22Rv1 (cell line): ENCODE data around the gene GAP43.

ENCODE experiments used
- H3K27ac ChIP-seq: fragments of 450-650 bp; 2 replicates; pipeline ENCODE4 v1.5.1; 2017
- ZFX ChIP-seq: fragments of 450-650 bp; IDR thresholded peaks from 2 replicates; pipeline ENCODE4 v1.6.1; 2017; ENCODE audit warnings: antibody characterized with exemption, borderline replicate concordance
- TF ChIP-seq, protein P1 (sequence below): fragments of 450-650 bp; IDR thresholded peaks from 2 replicates; pipeline ENCODE4 v1.5.1; 2017; ENCODE audit warnings: mild to moderate bottlenecking

GAP43 gene

DNA sequence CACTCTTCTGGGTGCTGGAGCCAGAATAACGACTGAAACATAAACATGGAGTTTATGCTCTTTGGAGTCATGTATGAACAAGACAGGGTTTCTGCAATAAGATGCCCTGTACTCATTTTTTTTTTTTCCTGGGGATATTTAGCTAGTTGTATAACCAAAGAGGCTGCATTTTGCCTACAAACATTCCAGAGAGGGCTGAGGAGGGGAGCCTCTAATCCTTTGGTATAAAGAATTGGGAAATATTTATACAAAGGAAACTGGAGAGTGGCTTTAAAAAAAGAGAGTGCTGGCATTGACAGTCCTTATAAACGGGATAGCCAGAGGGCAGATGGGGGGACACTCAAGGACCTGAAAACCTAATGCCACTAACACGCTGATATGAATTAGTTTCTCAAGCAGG is 32.4 kb upstream of the GAP43 start:
- no peak for TF ChIP-seq ZFX
- TF ChIP-seq, protein P1, sequence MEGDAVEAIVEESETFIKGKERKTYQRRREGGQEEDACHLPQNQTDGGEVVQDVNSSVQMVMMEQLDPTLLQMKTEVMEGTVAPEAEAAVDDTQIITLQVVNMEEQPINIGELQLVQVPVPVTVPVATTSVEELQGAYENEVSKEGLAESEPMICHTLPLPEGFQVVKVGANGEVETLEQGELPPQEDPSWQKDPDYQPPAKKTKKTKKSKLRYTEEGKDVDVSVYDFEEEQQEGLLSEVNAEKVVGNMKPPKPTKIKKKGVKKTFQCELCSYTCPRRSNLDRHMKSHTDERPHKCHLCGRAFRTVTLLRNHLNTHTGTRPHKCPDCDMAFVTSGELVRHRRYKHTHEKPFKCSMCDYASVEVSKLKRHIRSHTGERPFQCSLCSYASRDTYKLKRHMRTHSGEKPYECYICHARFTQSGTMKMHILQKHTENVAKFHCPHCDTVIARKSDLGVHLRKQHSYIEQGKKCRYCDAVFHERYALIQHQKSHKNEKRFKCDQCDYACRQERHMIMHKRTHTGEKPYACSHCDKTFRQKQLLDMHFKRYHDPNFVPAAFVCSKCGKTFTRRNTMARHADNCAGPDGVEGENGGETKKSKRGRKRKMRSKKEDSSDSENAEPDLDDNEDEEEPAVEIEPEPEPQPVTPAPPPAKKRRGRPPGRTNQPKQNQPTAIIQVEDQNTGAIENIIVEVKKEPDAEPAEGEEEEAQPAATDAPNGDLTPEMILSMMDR = no peak
- H3K27ac ChIP-seq = no peak overlapping the region

DNA sequence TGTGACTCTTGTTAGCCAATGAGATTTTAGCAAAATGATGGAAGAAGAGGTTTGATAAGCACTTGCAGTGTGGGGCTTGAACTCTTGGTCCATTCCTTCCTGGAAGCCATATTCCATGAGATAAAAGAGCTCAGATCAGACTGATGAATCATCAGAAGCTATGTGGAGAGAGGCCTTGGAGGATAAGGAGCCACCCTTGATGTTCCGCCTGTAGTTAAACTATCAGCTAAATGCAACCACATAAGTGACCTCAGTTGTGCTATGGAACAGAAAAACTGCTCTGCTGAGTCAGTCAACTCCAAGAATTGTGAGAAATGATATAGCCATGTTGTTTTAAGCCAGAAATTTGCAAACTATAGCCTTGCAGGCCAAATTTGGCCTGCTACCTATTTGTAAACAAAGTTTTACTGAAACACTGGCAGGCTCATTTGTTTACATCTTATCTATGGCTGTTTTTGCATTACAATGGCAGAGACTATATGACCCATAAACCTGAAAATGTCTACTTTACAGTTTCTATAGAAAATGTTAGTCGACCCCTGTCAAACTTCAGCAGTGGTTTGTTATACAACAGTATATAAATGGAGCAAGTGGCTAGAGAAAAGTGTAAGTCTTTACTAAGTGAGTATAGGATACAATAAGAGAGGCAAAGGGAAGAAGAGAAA is 27.6 kb upstream of the GAP43 start:
- no peak overlapping the region for H3K27ac ChIP-seq
- TF ChIP-seq, protein P1 = no peak
- no peak for TF ChIP-seq ZFX

DNA sequence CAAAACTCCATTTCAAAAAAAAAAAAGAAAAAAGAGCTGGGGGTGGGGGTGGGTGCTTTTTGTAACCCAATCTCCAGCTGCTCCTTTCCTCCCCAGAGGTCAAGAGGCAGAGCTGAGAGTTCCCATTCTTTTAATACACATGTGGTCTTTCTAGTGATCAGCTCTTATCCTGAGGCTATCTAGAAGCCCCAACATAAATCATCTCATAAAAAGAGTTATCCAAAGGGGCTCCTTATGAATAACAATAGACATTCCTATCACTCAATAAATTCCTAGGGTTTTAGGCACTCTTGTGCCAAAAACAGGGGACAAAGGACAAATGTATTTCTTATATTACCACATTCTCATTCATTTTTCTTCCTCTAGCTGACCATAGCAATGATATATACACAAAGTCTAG is 25.1 kb upstream of the GAP43 start:
- TF ChIP-seq ZFX = no peak
- TF ChIP-seq, protein P1 = no peak
- no peak overlapping the region for H3K27ac ChIP-seq

DNA sequence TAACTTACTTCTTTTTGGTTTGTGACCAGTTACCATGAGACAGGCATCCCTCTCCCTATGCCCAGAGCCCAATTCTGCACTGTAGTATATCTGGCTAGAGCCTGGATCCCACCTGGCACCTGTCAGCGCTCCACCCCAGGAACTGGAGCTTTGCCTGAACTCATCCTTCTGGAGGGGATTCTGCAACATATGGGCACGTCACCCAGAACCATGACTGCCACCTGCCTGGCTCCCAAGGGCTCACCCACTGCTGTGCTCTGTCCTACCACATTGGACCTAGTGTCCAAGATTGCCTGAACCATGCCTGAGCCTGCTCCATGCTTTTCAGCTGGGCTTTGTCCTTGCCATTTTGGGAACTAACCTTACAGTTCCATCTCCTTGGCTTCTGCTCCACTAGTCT is 21.1 kb upstream of the GAP43 start:
- no peak overlapping the region for H3K27ac ChIP-seq
- TF ChIP-seq ZFX = no peak
- TF ChIP-seq, protein P1 = no peak

DNA sequence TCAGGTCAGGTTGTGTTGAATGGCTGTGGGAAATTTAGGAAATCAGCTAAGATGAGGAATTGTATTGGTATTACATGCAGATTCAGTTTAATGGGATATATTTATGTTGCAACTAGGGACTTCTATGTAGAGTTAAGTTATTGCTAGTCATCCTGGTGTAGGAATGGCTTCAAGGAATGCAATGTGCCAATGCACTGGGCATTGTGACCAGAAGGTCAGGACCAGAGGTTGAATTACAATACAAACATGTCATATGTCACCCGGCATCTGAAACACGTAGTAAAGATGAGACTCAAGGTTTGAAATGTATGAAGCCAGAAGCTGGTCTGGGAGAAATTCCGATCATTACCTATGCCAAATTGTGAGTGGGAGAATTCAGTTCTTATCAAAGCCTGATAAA is 11.7 kb upstream of the GAP43 start:
- no peak for TF ChIP-seq ZFX
- TF ChIP-seq, protein P1 = no peak
- H3K27ac ChIP-seq = no peak overlapping the region

DNA sequence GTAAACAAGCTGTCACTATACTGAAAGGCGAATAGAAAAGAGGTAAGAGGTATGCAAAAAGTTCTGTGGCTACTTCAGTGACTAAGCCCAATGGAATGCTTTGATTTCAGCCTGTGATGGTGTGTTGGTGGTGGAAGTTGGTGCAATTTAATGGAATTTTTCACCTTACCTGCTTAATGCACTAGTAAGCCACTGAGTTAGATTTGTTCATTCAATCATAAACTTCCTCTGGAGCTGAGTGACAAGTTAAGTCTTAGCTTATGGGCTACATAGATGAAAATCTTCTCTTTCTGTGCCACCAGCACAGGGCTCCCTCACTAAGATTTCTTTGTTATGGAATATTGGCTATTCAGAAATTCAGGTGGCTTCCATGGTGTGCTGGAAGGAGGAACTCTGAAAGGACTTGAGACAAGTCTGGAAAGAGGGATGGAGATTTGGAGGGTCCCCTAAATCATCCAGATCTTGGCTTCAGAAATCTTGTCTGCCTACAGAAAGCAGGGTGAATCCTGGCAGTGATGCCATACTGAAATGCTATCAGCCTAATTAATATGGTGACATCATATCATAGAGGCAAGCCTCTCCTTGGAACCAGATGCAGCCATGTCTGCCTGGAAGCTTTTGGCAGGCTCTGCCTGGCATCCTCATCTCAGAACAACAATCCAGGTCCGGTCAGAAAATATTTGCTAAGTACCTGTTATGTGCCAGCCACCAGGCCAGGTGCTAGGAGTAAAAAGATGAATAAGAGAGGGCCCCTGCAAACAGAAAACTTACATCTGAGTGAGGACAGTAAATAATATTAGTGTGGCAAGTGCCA is 8.1 kb upstream of the GAP43 start:
- H3K27ac ChIP-seq = no peak overlapping the region
- TF ChIP-seq, protein P1 = no peak
- no peak for TF ChIP-seq ZFX

DNA sequence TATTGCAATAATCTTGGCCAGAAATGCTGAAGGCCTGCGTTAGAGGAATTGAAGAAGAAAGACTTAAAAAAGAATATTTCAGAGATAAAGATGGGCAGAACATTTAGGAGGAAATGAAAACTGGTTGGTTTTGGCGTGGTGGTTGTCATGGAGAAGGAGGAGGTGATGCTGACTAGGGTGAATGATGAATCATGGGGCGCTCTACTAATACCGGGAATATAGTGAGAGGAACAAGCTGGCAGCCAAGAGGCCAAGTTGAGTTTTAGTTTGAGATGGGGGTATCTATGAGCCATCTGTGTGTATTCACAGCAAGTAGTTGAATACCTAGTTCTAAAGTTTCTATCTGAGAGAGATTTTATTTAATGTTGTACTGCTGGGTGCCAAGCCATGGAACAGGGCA is 6.8 kb upstream of the GAP43 start:
- H3K27ac ChIP-seq = no peak overlapping the region
- no peak for TF ChIP-seq ZFX
- TF ChIP-seq, protein P1 = no peak
